GM21515 (cell line): ENCODE data around the gene LDLRAP1.
A peak's percentile ranks its signal among the peaks of the same experiment; 100 is the strongest.

Source experiments
- ATAC-seq: cut with Tn5 transposase; IDR thresholded peaks from one replicate; pipeline ENCODE4 v1.9.1; 2021; ENCODE audit not compliant: unreplicated experiment

Gene LDLRAP1

DNA sequence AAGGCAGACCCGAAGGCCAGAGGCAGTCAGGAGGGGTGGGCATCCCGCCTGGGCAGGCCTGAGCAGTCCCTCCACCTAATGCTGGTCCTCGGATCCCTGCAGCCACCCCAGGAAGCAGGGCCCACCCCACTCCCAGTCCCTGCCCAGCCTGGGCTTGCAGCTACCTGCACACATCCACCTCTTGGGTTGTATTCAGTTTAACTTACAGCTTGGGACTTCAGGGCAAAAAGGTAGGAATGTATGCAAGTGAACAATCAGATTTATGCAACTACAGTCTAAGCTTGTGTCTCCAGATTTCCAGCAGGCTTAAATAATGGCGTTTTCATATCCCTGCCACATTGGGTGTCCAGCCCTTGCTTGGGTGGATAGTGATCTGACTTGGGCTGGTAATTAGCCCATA is 17.4 kb downstream of the LDLRAP1 start:
- no peak for ATAC-seq

DNA sequence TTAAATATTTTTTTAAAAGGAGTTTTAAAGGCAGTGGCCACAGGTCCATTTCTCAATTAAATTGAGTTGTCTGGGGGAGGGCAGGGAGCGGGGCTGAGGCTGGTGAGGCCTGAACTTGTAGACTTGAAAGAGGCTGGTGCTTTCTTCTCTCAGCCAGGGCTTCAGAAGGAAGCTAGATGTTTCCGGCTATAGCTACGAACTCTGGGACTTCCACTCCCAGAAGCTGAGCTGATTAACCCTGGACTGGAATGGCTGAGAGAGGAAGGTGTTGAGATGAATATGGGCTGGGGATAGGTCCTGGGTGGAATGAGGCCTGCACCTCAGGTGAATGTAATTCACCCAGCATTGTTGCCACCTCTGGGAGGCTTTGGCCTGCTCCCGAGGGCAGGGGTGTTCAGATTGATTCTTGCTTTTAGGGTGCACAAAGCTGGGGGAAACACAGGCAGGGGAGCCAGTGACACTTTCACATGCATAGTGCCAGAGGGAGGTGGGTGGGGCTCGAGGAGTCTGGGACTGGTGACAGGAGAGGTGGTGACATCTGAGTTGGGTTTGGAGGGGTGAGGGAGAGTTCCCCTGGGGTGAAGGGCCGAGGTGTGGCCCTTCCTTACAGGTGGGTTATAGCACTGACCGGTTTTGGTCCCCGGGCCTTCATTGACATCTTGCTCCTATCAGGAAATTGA is 18.2 kb downstream of the LDLRAP1 start:
- ATAC-seq: no peak

DNA sequence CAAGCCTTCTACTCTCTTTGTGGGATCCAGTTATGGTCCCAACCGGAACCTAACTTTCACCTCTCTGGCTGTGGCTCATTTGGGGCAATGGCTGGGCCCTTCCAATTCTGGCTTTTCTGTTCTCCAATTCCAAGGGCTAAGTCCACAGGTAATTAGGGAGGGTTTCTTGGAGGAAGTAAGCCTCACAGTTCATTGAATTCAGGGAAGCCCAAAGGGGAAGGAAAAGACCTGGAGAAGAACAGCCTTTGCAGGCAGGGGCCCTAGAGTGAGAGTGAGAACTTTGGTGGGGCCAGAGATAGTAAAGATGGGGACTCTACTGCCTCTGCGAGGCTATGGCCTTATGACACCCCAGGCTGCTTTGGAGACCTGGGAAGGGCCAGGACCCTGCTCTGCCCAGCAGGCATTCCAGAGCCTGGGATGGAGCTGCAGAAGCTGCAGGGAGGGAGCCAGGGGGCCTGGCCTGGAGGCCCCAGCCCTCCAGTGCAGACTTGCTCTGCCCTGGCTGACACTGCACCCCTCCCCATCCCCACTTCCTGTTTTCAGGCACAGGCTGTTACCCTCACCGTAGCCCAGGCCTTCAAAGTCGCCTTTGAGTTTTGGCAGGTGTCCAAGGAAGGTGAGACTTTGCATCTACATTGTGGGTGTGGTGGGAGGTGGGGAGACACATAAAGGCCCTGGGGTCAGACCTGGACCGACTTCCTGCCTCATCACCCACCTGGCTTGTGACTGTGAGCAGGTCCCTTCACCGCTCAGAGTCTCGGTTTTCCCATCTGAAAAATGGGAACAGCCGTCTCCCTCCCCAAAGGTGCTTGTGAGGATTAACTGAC is 18.9 kb downstream of the LDLRAP1 start:
- peak; percentile 72 for ATAC-seq

DNA sequence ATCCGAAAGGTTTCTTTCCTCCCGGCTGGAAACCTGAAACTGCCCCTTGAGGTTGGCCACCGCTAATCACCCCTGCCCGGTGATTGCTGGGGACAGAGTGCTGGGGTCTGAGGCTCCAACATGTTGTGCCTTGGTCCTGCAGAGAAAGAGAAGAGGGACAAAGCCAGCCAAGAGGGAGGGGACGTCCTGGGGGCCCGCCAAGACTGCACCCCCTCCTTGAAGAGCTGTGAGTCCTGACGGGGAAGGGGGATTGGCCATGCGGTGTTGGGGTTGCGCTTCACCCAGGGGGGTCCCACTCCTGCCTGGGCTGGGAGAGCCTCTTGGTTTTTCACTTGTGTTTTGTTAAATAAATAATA is 19.5 kb downstream of the LDLRAP1 start:
- no peak for ATAC-seq

DNA sequence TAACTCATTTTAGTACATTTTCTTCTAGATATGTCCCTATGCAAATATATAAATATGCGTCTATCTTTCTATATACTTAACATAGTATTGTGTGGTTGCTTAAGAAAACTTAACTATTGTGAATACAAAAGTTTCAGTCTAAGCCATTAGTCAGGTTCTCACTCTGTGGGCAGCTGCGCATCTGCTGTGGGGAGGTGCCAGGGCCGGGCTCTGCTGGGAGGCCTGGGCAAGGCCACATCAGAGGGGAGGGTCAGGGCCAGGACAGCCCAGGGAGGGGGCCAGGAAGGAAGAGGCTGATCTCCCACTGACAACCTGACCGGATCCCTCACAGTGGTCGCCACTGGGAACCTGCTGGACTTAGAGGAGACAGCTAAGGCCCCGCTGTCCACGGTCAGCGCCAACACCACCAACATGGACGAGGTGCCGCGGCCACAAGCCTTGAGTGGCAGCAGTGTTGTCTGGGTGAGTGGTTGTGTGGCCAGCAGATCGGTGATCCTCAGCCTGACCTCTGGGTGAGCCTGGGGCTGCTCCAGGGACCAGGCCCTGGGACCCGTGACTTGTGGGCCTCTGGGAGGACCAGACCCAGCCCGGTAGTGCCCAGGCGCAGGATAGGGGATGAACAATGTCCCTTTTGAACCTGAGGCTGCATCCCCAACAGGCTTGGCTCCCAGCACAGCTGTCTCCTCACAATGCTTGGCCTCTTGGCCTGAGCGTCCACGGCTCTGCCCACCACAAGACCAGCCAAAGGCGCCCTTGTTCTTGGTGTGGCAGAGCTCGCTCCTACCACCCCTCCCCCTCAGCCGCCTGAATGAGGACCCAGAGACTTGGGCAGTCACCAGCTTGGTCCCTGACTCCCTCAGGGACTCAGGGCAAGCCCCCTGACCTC is 20.2 kb downstream of the LDLRAP1 start:
- ATAC-seq: no peak

DNA sequence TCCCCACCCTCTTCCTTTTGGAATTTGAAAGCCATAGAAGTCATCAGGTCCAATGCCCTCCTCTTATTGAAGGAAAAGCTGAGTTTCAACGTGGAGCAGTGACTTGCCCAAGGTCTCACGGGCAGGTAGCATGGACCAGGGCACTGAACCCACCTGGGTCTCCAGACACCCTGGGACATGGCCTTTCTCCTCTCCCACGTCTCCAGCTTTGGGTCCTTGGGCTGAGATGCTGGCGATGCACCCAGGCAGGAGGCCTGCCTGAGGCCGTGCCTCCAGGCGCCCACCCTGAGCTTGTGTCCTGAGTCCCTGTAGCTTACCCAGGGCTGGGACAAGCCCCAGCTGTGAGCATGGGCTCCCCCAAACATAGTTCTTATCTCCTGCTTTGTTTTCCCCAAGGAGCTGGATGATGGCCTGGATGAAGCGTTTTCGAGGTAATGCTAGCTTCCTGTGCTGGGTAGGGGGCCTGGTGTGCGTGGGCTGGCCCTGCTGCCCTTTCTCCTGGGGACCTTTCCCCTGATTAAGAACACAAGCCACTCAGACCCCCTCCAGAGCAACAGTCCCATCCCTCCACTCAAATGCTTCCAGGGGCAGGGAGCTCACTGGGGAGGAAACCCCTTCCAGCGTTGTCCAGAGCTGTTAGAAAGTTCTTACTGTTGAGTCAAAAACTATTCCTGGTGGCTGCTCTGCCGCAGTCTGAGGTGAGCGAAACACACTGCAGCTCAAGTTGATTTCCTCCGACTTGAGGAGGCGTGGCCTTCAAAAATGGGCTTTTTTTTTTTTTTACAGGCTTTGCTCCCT is 21.6 kb downstream of the LDLRAP1 start:
- no peak for ATAC-seq

DNA sequence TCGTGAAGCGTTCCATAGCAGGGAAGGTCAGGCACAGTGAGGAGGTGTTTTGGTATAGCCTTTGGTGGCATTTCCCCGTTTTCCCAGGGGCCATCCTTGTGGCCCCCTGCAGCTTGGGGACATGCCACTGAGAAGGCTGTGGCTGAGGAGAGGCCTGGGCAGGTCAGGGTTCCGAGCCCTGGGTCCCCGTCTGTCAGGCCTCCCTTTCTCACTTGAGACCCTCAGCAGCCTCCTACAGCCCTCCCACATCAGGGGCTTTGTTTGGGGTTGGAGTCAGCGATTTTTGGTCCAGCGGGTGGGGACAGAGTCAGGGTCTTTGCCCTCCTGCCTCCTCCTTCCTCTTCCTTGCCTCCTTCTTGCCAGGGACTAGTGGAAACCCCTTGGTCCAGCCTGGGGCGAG is 22.2 kb downstream of the LDLRAP1 start:
- ATAC-seq: no peak

DNA sequence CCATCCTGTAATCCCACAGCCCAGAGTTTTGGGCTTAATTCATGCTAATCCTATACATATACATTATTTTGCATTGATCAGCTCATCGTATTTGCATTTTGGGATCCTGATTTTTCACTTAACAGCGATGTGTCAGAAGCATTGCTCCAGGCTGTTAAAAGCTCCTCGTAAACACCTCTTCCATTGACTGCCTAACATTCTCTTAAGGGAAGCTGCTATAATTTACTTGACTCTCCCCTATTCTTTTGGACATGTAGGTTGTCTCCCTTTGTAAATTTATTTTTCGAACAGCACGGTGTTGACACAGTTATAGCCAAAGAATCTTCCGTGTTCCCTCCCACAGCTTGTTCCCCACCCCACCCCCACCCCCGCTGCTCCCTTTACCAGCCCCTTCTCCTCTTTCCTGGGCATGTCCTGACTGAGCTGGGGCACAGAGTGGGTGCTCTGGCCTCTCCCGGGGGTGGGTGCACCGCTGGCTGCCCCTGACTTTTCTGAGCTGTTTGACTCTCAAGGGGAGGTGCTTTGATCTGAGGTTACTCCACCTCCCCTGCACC is 22.8 kb downstream of the LDLRAP1 start:
- ATAC-seq: no peak

DNA sequence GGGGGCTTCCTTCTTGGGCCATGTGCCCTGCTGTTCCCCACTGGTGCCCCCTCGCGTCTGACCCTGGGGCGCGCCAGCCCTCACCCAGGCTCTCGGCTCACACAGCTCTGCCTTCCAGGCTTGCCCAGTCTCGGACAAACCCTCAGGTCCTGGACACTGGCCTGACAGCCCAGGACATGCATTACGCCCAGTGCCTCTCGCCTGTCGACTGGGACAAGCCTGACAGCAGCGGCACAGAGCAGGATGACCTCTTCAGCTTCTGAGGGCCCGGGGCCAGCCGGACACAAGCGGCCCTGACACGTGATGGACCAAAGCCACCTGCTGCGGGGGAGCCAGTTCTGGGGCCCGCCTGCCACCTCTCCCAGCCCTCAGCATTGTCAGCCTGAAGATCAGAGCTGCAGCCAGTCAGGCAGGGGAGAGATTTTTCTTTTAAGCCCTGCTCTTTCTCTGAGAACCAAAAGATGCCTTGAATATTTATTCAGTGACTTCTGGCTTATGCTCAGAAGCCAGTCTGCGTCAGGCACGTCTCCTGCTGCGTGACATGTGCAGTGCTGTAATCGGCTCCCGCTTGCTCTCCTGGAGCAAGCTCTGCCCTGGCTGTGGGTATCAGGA is 23.4 kb downstream of the LDLRAP1 start:
- ATAC-seq: no peak

DNA sequence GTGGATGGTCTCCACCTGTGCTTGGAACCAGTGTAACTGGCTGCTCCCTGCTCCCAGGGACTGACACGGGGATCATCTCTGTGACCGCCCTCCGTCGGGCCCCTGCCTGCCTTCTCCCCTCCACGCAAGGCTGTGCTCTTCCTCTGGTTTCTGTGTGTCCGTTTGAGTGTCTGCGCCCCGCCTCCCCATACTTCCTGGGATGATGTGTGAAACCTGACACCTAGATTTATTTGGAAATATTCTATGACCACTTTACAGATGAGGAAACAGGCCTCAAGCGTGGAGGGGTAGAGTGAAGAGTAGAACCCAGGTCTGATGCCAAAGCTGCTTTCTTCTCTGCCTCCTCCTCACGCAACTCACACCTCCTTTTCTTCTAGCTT is 24.3 kb downstream of the LDLRAP1 start:
- ATAC-seq: no peak

DNA sequence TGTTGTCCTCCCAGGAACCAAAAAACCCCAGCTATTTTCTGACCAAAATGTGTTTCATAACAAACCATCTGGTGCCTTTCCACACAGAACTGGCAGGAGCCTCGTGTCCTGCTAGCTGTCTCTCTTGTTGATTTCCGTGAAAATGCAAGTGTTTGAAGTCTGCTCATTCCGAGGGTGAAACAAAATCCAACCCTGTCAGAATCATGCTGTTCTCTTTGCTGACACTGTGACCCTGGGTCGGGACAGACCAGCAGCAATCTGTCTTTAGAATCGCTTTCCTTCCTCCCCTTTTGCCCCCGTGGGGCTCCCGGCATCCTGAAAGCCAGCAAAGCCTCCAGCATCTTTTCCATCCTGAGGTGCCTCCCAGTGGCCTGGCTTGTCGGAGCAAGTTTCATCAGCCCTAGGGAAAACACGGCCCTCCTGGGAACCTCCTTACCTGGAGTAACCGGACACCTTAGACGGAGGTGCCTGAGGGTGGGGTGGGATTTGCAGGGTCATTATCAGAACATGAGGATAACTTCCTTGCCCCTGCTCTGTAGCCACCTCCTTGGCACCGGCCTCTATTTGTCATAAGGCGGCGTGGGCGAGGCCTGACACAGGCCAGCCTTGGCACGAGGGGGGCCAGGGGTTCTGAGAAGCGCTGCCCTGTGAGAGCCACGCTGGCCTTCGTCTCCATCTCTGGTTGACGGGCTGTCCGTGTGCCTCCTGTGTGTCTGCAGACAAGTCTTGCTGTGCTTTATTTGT is 24.9 kb downstream of the LDLRAP1 start:
- ATAC-seq: no peak

DNA sequence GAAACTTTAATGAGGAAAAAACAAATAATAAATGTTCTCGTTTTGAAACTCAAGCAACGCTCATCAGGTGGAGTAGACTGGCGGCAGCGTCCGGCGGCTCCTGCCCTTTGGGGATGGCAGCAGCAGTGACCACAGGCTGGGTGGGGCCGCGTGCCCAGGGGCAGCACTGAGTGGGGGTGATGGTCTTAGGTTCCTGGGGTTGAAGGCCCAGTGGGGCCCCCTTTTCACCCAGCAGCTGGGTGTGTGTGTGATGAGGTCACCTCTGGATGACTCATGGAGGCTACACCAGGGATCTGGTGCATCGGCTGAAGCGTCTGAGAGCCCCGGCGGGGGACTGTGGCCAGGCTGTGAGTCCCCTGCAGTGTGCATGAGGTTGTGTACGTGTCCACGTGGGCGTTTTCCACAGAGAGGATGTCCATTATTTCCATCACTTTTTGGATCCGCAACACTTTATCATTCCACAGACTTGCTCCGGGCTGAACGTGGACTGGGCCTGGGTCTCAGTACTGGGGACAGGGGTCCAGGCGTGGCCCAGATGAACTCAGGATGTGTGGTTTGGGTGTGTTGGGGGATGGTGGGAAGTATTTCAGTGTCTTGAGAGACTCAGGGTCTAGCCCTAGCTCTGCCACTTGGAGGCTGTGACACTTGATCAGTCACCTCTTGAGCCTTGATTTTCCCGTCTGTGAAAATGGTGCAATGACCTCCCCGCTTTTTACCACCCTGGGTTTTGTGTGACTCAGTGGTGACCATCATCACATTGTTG is 25.6 kb downstream of the LDLRAP1 start:
- ATAC-seq: no peak

DNA sequence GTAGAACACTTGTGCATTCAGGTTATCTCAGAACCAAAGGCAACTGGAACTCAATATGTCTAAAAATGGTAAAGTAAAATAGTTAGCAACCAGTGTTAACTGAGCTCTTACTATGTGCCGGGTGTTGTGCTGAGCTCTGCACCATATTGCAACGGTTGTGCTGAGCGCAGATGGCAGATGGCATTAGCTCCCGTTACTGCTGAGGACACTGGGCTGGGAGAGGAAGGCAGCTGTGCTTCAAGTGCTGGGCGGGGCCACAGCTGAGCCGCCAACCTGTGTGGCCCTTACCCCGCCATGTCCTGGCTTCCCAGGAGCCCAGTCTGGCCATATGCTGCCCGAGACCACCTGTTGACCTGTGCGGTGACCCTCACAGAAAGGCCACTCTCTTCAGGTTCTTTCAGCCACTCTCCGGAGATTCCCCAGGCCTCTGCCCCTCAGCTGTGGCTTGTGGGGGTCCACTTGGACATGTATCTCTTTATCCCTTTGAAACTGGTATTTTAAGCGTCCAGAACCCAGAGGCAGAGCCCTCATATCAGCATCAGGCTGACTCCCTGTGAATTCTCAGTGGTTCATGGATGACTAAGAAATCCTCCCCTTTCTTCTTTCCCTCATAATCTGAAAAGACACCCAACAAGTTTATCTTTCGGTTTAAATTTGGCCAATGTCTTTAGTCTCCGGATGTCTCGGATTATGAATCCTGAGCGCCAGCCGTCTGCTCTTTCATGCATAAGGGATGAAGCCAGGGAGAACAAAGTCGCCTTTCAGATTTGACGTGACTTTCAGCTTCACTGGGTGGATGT is 26.4 kb downstream of the LDLRAP1 start:
- ATAC-seq: no peak

DNA sequence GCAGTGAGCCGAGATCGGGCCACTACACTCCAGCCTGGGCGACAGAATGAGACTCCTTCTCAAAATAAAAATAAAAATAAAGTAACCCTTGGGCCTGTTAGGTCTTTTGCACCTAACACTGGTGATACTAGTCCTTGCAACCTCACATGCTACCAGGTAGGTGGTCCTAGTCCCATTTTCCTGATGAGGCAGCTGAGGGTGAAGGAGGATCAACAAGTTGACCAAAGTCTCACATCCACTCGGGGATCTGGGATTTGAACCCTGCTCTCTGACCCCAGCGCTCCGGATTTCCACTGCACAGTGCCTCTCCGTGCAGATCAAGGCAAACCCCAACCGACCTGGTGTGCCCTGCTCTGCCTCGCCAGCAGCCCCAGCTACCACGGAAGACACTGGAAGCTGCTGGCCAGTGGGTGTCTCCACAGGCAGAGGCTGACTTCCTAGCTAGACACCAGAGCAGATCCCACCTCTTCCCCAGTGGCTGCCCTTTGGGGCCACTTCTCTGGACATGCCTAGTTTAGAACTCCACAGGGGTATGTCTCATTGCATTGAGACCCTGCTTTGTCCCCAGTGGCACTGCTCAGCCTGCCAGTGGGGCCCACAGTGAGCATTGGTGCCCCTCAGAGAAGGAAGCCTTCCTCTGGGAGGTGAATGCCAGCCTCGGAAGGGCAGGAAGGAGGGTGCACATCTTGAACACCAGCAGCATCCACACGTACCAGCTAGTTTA is 27.6 kb downstream of the LDLRAP1 start:
- no peak for ATAC-seq

DNA sequence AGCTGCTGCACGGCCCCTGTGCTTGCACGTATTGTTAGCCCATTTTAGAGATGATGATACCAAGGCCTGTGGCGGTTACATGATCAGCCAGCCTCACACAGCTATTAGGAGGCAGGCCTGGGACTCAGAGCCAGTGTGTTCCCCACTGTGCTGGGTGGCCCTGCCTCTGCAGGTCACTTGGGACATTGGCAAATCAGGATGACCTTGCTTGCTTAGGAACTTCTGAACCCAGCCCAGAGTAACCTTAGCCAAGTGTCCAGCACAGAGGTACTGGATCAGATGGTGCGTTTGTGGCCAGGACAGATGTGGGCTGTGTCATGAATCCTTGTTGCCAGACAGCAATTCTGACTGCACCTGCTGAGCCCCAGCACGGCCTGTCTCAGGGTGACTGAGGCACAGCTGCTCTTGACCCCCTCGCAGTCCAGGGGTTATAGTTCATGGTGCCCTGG is 28.1 kb downstream of the LDLRAP1 start:
- ATAC-seq: no peak

DNA sequence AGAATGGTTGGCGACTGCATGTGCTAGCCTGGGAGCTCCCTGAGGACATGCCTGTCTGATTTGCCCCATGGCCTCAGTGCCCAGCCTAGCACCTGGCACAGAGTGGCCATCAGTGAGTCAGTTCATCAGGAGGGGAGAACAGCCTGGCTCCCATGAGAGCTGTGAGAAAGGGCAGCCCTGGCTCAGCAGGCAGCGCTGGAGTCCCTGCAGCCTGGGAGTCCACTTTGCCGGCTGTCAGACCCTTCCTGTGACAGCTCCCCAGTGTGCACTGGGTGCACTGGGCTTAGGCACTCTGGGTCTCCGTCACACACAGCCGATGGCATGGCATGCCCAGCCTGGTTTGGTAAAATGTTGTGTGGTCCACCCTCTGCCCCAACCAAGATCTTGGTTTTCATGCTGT is 28.7 kb downstream of the LDLRAP1 start:
- no peak for ATAC-seq
